H1 (cell line): Measurements from ENCODE around the gene TBCB. TPM values are rescaled to one million over a fixed set of nuclear protein-coding genes. Genes with fewer than 3 reads are reported as not detected.

Source experiments
- CTCF ChIA-PET: fragments of 300-600 bp; sonication (Branson Sonifier 250); formaldehyde crosslinking; loops from one replicate; lab custom pipeline; 2021; ENCODE audit not compliant: partially characterized antibody; lab: Charles Lee
- POLR2A ChIA-PET: fragments of 300-600 bp; sonication (Branson Sonifier 250); formaldehyde crosslinking; loops from one replicate; lab custom pipeline; 2021; ENCODE audit warnings: inconsistent platforms; ENCODE audit not compliant: partially characterized antibody; lab: Charles Lee
- DNase-seq, 2 experiments: peaks; one replicate each; pipeline versions ENCODE4 v3.0.0 to v3.0.0-alpha.2; 2010 to 2022; ENCODE audit warnings: low spot score in 2 of 2, low read depth in 1 of 2, mixed read lengths in 1 of 2
- FAIRE-seq: peaks from 2 replicates; lab custom pipeline; 2011; peaks lifted over from hg19 to GRCh38; lab: Jason Lieb, UNC
- H2AFZ ChIP-seq: 2 replicates; pipeline ENCODE4 v1.8.1; 2012; ENCODE audit warnings: low read length, inconsistent platforms
- H2AK5ac ChIP-seq: 2 replicates; pipeline ENCODE4 v1.6.1; 2013; ENCODE audit warnings: low read depth, low read length
- H2BK120ac ChIP-seq: replicated peaks from 2 replicates; pipeline ENCODE3; 2013; ENCODE audit warnings: low read depth, low read length, inconsistent platforms
- H2BK12ac ChIP-seq: 2 replicates; pipeline ENCODE4 v1.6.1; 2013; ENCODE audit warnings: low read depth, low read length
- H2BK15ac ChIP-seq: 2 replicates; pipeline ENCODE4 v1.6.1; 2013; ENCODE audit warnings: low read length
- H2BK20ac ChIP-seq: 2 replicates; pipeline ENCODE4 v1.6.1; 2013; ENCODE audit warnings: low read length
- H2BK5ac ChIP-seq: 2 replicates; pipeline ENCODE4 v1.6.1; 2013; ENCODE audit warnings: low read depth, low read length
- H3K14ac ChIP-seq: 2 replicates; pipeline ENCODE4 v1.6.1; 2013; ENCODE audit warnings: inconsistent platforms; ENCODE audit not compliant: insufficient read length
- H3K18ac ChIP-seq: 2 replicates; pipeline ENCODE4 v1.6.1; 2013; ENCODE audit warnings: low read length; ENCODE audit errors: extremely low read depth
- H3K23ac ChIP-seq: 2 replicates; pipeline ENCODE4 v1.6.1; 2013; ENCODE audit warnings: inconsistent platforms; ENCODE audit not compliant: insufficient read length
- H3K23me2 ChIP-seq: 2 replicates; pipeline ENCODE4 v1.6.1; 2013; ENCODE audit warnings: low read depth, low read length
- H3K27ac ChIP-seq: 2 replicates; pipeline ENCODE4 v1.6.1; 2011; ENCODE audit warnings: low read depth, low read length, inconsistent platforms
- H3K27me3 ChIP-seq, 4 experiments: replicated peaks in 1 of 4; 1 replicate in 1 of 4; 2 replicates in 3 of 4; pipeline versions ENCODE4 v1.6.1 to v1.8.1; 2011 to 2013; ENCODE audit warnings: low read length in 3 of 4, mild to moderate bottlenecking in 3 of 4, inconsistent platforms in 2 of 4, mixed read lengths in 2 of 4, moderate library complexity in 1 of 4; ENCODE audit not compliant: control insufficient read depth in 3 of 4, insufficient read depth in 3 of 4; ENCODE audit errors: extremely low read depth in 1 of 4
- H3K36me3 ChIP-seq, 4 experiments: 2 replicates each; pipeline versions ENCODE4 v1.6.1 to v1.8.1; 2011 to 2013; ENCODE audit warnings: mild to moderate bottlenecking in 4 of 4, low read length in 3 of 4, moderate library complexity in 2 of 4, control low read depth in 1 of 4, inconsistent platforms in 1 of 4; ENCODE audit not compliant: insufficient read depth in 4 of 4, control insufficient read depth in 2 of 4
- H3K4ac ChIP-seq: replicated peaks from 2 replicates; pipeline ENCODE3; 2013; ENCODE audit warnings: low read length, low read depth, mixed read lengths, inconsistent platforms; ENCODE audit not compliant: insufficient read length
- H3K4me1 ChIP-seq, 4 experiments: replicated peaks in 1 of 4; 1 replicate in 1 of 4; 2 replicates in 3 of 4; pipeline versions ENCODE4 v1.6.1 to v1.8.1; 2011 to 2013; ENCODE audit warnings: low read length in 3 of 4, inconsistent platforms in 2 of 4, mixed read lengths in 1 of 4; ENCODE audit not compliant: insufficient read depth in 4 of 4, control insufficient read depth in 3 of 4
- H3K4me2 ChIP-seq, 2 experiments: 2 replicates each; pipeline versions ENCODE4 v1.6.1 to v1.8.1; 2011 to 2013; ENCODE audit warnings: low read depth in 2 of 2, low read length in 2 of 2, control low read depth in 1 of 2, inconsistent platforms in 1 of 2, mild to moderate bottlenecking in 1 of 2; ENCODE audit not compliant: insufficient read depth in 1 of 2
- H3K4me3 ChIP-seq, 4 experiments: fragments of 200-600, 300-600 bp in 1 of 4; sonication (generic), shearing (Covaris generic), sonication (Bioruptor Twin) in 1 of 4; 2 replicates each; pipeline versions ENCODE4 v1.5.1 to v1.8.1; 2011 to 2016; ENCODE audit warnings: low read length in 4 of 4, low read depth in 3 of 4, control low read depth in 2 of 4, inconsistent platforms in 2 of 4, mild to moderate bottlenecking in 2 of 4, mixed read lengths in 1 of 4, moderate library complexity in 1 of 4; ENCODE audit not compliant: insufficient read depth in 2 of 4; ENCODE audit errors: extremely low read depth in 1 of 4
- H3K56ac ChIP-seq: replicated peaks from 2 replicates; pipeline ENCODE3; 2013; ENCODE audit warnings: low read depth, mild to moderate bottlenecking, mixed read lengths, low read length, inconsistent platforms; ENCODE audit not compliant: insufficient read length
- H3K79me1 ChIP-seq: 2 replicates; pipeline ENCODE4 v1.6.1; 2013; ENCODE audit warnings: low read depth, low read length, control low read depth
- H3K79me2 ChIP-seq, 2 experiments: 2 replicates each; pipeline versions ENCODE4 v1.6.1 to v1.8.1; 2012 to 2013; ENCODE audit warnings: low read length in 2 of 2, mild to moderate bottlenecking in 2 of 2, inconsistent platforms in 1 of 2; ENCODE audit not compliant: insufficient read depth in 2 of 2, control insufficient read depth in 1 of 2
- H3K9ac ChIP-seq, 4 experiments: replicated peaks in 1 of 4; 1 replicate in 1 of 4; 2 replicates in 3 of 4; pipeline versions ENCODE4 v1.6.1 to v1.8.1; 2011 to 2013; ENCODE audit warnings: low read depth in 3 of 4, low read length in 3 of 4, control low read depth in 2 of 4, mild to moderate bottlenecking in 2 of 4, moderate library complexity in 2 of 4, inconsistent platforms in 1 of 4; ENCODE audit errors: extremely low read depth in 1 of 4
- H3K9me3 ChIP-seq, 2 experiments: 2 replicates each; pipeline versions ENCODE4 v1.6.1 to v1.8.1; 2012 to 2013; ENCODE audit warnings: mild to moderate bottlenecking in 2 of 2, moderate library complexity in 2 of 2, control low read depth in 1 of 2, inconsistent platforms in 1 of 2, low read depth in 1 of 2, low read length in 1 of 2, mixed read lengths in 1 of 2; ENCODE audit not compliant: insufficient read depth in 2 of 2
- H4K20me1 ChIP-seq, 2 experiments: replicated peaks in 1 of 2; 2 replicates each; pipeline versions ENCODE3 to v1.8.1; 2011 to 2013; ENCODE audit warnings: inconsistent platforms in 2 of 2, low read length in 2 of 2, mild to moderate bottlenecking in 1 of 2; ENCODE audit not compliant: insufficient read depth in 2 of 2, control insufficient read depth in 1 of 2
- H4K5ac ChIP-seq: 2 replicates; pipeline ENCODE4 v1.6.1; 2013; ENCODE audit warnings: low read length, low read depth, mixed read lengths, inconsistent platforms; ENCODE audit not compliant: insufficient read length
- H4K8ac ChIP-seq: 2 replicates; pipeline ENCODE4 v1.8.0; 2013; ENCODE audit warnings: mild to moderate bottlenecking, moderate library complexity, low read length, inconsistent platforms; ENCODE audit not compliant: insufficient read depth; ENCODE audit errors: extremely low read depth
- H4K91ac ChIP-seq: replicated peaks from 2 replicates; pipeline ENCODE3; 2013; ENCODE audit warnings: low read length, mixed read lengths, inconsistent platforms; ENCODE audit not compliant: insufficient read length
- ASH2L ChIP-seq: fragments of 200-600, 300-600 bp; sonication (generic); IDR thresholded peaks from one replicate; pipeline ENCODE4 v1.7.1; 2017; ENCODE audit warnings: low read length
- ATF2 ChIP-seq: IDR thresholded peaks from 2 replicates; pipeline ENCODE4 v1.6.1; 2012; ENCODE audit warnings: low read length, inconsistent platforms
- ATF3 ChIP-seq: IDR thresholded peaks from 2 replicates; pipeline ENCODE4 v1.6.1; 2011; ENCODE audit warnings: low read depth, mild to moderate bottlenecking, low read length; ENCODE audit not compliant: insufficient read depth
- CBX8 ChIP-seq: fragments of 300-800, 300-1000 bp; sonication (generic); IDR thresholded peaks from 2 replicates; pipeline ENCODE4 v1.7.1; 2016; ENCODE audit warnings: low read depth, low read length, borderline replicate concordance
- CTBP2 ChIP-seq: IDR thresholded peaks from 2 replicates; pipeline ENCODE4 v1.7.0; 2011; ENCODE audit warnings: borderline replicate concordance, mild to moderate bottlenecking, moderate library complexity, mixed read lengths, low read length; ENCODE audit not compliant: insufficient read depth, insufficient read length
- EGR1 ChIP-seq: IDR thresholded peaks from 2 replicates; pipeline ENCODE4 v1.6.1; 2011; ENCODE audit warnings: low read depth, low read length, borderline replicate concordance
- RBBP5 ChIP-seq: IDR thresholded peaks from 2 replicates; pipeline ENCODE4 v1.7.1; 2012; ENCODE audit warnings: low read depth, mild to moderate bottlenecking, inconsistent platforms, low read length, moderate library complexity, borderline replicate concordance
- SRF ChIP-seq: IDR thresholded peaks from 2 replicates; pipeline ENCODE4 v1.6.1; 2011; ENCODE audit warnings: mild to moderate bottlenecking, low read depth, low read length, moderate library complexity
- TAF1 ChIP-seq: IDR thresholded peaks from 2 replicates; pipeline ENCODE4 v1.6.1; 2011; ENCODE audit warnings: mild to moderate bottlenecking, low read depth, low read length
- WGBS, 2 experiments: shearing (Covaris generic) in 1 of 2; methylation state at CpG; one replicate each; pipeline versions ENCODE4 v1.1.6 to v1.1.7; 2013 to 2015; ENCODE audit warnings: low lambda C conversion rate in 2 of 2, mixed read lengths in 2 of 2, inconsistent platforms in 1 of 2, low coverage in 1 of 2, missing lambda C conversion rate in 1 of 2; ENCODE audit not compliant: insufficient replicate concordance in 2 of 2, insufficient coverage in 1 of 2, insufficient read length in 1 of 2; ENCODE audit errors: extremely low coverage in 1 of 2, missing lambda C conversion rate in 1 of 2; 5-methylcytosine and 5-hydroxymethylcytosine counted together
- polyA plus RNA-seq, 7 experiments: library from polyadenylated mRNA; depleted of rRNA in 3 of 7; stranded (reverse) in 5 of 7; unstranded in 2 of 7; fragments of >200 nt in 5 of 7; fragments of 200-250 nt in 2 of 7; gene quantifications; 1 replicate in 5 of 7; 2 replicates in 1 of 7; 4 replicates in 1 of 7; pipeline versions ENCODE4 v1.2.1 to v1.2.3, GENCODE V29; 2011 to 2013; ENCODE audit warnings: missing spikeins in 2 of 7, mixed read lengths in 2 of 7
- total RNA-seq: library from RNA; stranded (reverse); fragmentation: NEBNext Ultra II Directional; extraction: Animal tissue kit (Norgen Biotek cat#: 25700); gene quantifications from 2 replicates; pipeline ENCODE4 v1.2.1, GENCODE V29; 2021

The TBCB gene
- total and polyA plus RNA-seq, 2 of the 8 experiments (the other 6 are each of a cell fraction or from before 2014, with no cell fraction given): 153 to 286 TPM

DNA sequence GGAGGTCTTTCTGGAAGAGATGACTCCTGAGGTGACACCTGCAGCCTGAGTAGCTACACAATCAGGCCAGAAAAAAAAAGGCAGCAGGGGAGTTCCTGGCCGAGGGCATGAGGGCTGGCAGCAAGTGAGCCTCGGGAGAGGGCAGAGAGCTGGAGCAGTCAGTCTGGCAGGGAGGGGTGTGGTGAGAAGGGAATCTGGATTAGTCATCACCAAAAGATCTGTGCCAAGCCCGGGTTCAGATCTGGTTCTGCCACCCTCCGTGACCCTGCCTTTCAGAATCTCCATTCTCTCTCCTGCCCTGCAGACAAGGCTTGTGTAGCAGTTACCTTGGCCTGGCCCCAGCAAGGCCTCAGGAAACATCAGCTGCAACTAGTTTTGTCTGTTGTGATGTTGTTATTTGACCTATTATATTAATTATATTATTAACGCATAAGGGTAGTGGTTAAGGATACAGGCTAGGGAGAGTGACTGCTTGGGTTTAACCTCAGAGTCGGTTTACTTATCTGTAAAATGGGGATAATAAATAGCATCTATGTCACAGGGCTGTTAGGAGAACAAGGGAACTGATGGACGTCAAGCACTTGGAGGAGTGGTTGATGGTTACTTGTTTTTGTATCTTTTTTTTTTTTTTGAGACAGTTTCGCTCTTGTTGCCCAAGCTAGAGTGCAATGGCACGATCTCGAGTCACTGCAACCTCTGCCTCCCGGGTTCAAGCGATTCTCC, 21.9 kb downstream of the TBCB start:
- ChIA-PET POLR2A (interaction anchor here (0.7 to 2.2 kb wide), 7 partner anchors 9 to 78 kb away, joined by 3 to 12 read pairs (median 4); partner anchors contain the start of genes ZNF146 and ZNF565), CTCF (interaction anchor here (0.9 to 2.7 kb wide), 3 partner anchors 9 to 33 kb away, joined by 3 to 18 read pairs (median 5); no protein-coding TSS in a partner anchor)
- DNase-seq (no peak), FAIRE-seq (no peak)
- no peak overlapping the region for H4K8ac ChIP-seq
- H3K14ac ChIP-seq: no peak overlapping the region
- no peak overlapping the region for H3K4me3 ChIP-seq
- H3K4ac ChIP-seq: no peak overlapping the region
- H4K5ac ChIP-seq: no peak overlapping the region
- 86% methylated on average over 12 of the region's 12 CpGs; no CpG with 5 or more reads in 1 of the 2 experiments for WGBS, 2 experiments
- peaks cover 0 to 2% of the 10 kb centered on the region in 2 experiments for H4K20me1 ChIP-seq
- no peak overlapping the region for H2BK12ac ChIP-seq
- no peak overlapping the region for H2AK5ac ChIP-seq
- H3K9me3 ChIP-seq: no peaks in the 10 kb centered on the region
- peaks cover 3% of the 10 kb centered on the region for H3K79me1 ChIP-seq
- no peak overlapping the region for H4K91ac ChIP-seq
- H2BK120ac ChIP-seq: no peak overlapping the region
- H3K23ac ChIP-seq: no peak overlapping the region
- no peak overlapping the region for H3K18ac ChIP-seq
- H2AFZ ChIP-seq: no peak overlapping the region
- peaks cover 0 to 12% of the 10 kb centered on the region in 2 experiments; a peak in 1 of 4 replicates for H3K79me2 ChIP-seq
- H3K9ac ChIP-seq: no peak overlapping the region
- peaks cover 0 to under 1% (median 0%) of the 10 kb centered on the region in 4 experiments; a peak in 1 of 8 replicates for H3K36me3 ChIP-seq
- no peak overlapping the region for H3K4me2 ChIP-seq
- no peak overlapping the region for H3K56ac ChIP-seq
- H2BK5ac ChIP-seq: no peak overlapping the region
- peaks cover 0 to 6% (median 5%) of the 10 kb centered on the region in 4 experiments; a peak in 3 of 7 replicates for H3K4me1 ChIP-seq
- H3K27ac ChIP-seq: no peak overlapping the region
- H3K27me3 ChIP-seq: no peaks in the 10 kb centered on the region
- 0 out of 2 replicates have a peak overlapping the region, but pooled peaks have one; percentile 46 for H2BK15ac ChIP-seq
- no peak overlapping the region for H2BK20ac ChIP-seq
- H3K23me2 ChIP-seq: peaks cover 13% of the 10 kb centered on the region; the same call in 1 of the 2 replicates
- TF ChIP-seq ATF3 (no peak), TAF1 (no peak), CTBP2 (no peak), SRF (no peak), CBX8 (no peak), EGR1 (no peak), ATF2 (no peak), RBBP5 (no peak), ASH2L (no peak)
